Transverse colon (tissue), 3 donors: ENCODE results near the gene FCSK.

Experiments used
- POLR2A ChIP-seq: fragments of 450-650 bp; IDR thresholded peaks from one replicate; pipeline ENCODE4 v1.6.1; 2016; ENCODE audit warnings: antibody characterized with exemption, mild to moderate bottlenecking, moderate library complexity
- TF ChIP-seq, protein P1 (sequence below), 5 experiments: fragments of 200-600 bp in 3 of 5; fragments of 450-650 bp in 2 of 5; sonication (generic) in 3 of 5; IDR thresholded peaks; 1 replicate in 2 of 5; 2 replicates in 3 of 5; pipeline ENCODE4 v1.5.1; 2016 to 2017; ENCODE audit warnings: antibody characterized with exemption in 5 of 5, inconsistent platforms in 3 of 5, mild to moderate bottlenecking in 2 of 5, moderate library complexity in 1 of 5

DNA sequence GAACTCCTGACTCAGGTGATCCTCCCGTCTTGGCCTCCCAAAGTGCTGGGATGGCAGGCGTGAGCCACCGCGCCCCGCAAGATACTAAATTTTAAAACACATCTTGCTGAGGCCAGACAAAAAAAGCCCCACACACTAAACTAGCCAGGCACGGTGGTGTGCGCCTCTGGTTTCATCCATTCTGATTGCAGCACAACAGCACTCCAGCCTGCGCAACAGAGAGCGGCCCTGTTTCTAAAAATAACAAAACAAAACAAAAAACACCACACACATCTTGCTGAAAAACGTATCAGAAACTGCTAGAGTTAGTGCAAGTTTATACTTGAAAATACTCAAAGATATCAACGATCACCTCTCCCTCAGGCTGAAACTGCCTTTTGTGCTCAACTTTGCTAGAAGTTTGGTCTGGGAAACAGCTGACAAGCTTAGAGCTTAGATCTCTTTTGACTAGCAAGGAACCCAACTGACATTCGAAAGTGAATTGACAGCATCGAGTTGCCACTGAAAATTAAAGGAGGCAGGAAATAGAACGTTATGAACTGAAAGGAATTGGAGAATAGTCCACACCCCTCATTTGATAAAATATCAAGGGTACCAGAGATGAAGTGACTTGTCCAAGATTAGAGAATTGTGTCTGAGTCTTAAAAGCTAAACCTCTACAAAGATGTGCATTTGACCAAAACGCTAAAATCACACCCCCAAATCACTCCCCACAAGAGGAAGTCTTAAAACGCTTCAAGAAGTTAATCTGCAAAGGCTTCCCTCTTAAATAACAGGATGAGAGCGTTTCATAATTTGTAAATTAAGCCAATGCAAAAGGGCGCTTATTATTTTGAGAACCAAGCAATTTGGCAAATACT lies 68.1 kb downstream of the FCSK start:
- TF ChIP-seq, protein P1, sequence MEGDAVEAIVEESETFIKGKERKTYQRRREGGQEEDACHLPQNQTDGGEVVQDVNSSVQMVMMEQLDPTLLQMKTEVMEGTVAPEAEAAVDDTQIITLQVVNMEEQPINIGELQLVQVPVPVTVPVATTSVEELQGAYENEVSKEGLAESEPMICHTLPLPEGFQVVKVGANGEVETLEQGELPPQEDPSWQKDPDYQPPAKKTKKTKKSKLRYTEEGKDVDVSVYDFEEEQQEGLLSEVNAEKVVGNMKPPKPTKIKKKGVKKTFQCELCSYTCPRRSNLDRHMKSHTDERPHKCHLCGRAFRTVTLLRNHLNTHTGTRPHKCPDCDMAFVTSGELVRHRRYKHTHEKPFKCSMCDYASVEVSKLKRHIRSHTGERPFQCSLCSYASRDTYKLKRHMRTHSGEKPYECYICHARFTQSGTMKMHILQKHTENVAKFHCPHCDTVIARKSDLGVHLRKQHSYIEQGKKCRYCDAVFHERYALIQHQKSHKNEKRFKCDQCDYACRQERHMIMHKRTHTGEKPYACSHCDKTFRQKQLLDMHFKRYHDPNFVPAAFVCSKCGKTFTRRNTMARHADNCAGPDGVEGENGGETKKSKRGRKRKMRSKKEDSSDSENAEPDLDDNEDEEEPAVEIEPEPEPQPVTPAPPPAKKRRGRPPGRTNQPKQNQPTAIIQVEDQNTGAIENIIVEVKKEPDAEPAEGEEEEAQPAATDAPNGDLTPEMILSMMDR (IDR thresholded peaks at IDR 0.05) = no peak
- no peak for TF ChIP-seq POLR2A
